A549 (cell line): ENCODE results near the gene MAP2K6. TPM values are rescaled to one million over a fixed set of nuclear protein-coding genes. Genes with fewer than 3 reads are reported as not detected.
"Not testable (repeated sequence)": the region's sequence is repeated elsewhere in the genome, so short reads cannot be mapped to it uniquely, and the experiment has no call there.

Source experiments
- ATAC-seq, 2 experiments: fragments of 200-7000 bp in 1 of 2; fragments of >200 bp in 1 of 2; cut with Nextera tagmentation in 1 of 2; cut with Tn5 transposase in 1 of 2; 3 replicates each; pipeline versions ENCODE4 v1.8.0 to v1.9.1; 2018 to 2020; ENCODE audit warnings: mild to moderate bottlenecking in 1 of 2, moderate library complexity in 1 of 2
- CTCF ChIA-PET: fragments of 300-600 bp; sonication (Branson Sonifier 250); formaldehyde crosslinking; extraction: SDS; loops from one replicate; lab custom pipeline; 2021; ENCODE audit warnings: antibody characterized with exemption, inconsistent platforms; lab: Yijun Ruan, JAX
- POLR2A ChIA-PET: fragments of 350-600 bp; formaldehyde crosslinking; extraction: SDS; loops from one replicate; lab custom pipeline; 2021; ENCODE audit warnings: antibody characterized with exemption, inconsistent platforms; lab: Yijun Ruan, JAX
- DNase-seq, 2 experiments: peaks; one replicate each; pipeline versions ENCODE4 v3.0.0 to v3.0.0-alpha.2; 2011 to 2016; ENCODE audit warnings: low read depth in 1 of 2, low spot score in 1 of 2
- FAIRE-seq: peaks from 2 replicates; lab custom pipeline; 2011; peaks lifted over from hg19 to GRCh38; lab: Jason Lieb, UNC
- H3K27ac ChIP-seq, 2 experiments: fragments of >200 bp; sonication (Bioruptor Twin); formaldehyde crosslinking; 3 replicates each; pipeline ENCODE4 v1.5.1; 2016 to 2017
- H3K4me1 ChIP-seq: fragments of >200 bp; sonication (Bioruptor Twin); formaldehyde crosslinking; 3 replicates; pipeline ENCODE4 v1.6.1; 2016
- H3K4me2 ChIP-seq: fragments of >200 bp; sonication (Bioruptor Twin); formaldehyde crosslinking; 3 replicates; pipeline ENCODE4 v1.6.1; 2016
- H3K4me3 ChIP-seq: fragments of >200 bp; sonication (Bioruptor Twin); formaldehyde crosslinking; 3 replicates; pipeline ENCODE4 v1.5.1; 2016
- H3K9me3 ChIP-seq: fragments of >200 bp; sonication (Bioruptor Twin); formaldehyde crosslinking; 3 replicates; pipeline ENCODE4 v1.6.1; 2016
- CEBPB ChIP-seq, 2 experiments: fragments of >200 bp in 1 of 2; sonication (Bioruptor Twin) in 1 of 2; formaldehyde crosslinking in 1 of 2; IDR thresholded peaks; 2 replicates each; pipeline ENCODE4 v1.6.1; 2012 to 2016
- CTCF ChIP-seq: fragments of >200 bp; sonication (Bioruptor Twin); formaldehyde crosslinking; IDR thresholded peaks from 3 replicates; pipeline ENCODE4 v1.5.1; 2016
- E2F6 ChIP-seq: IDR thresholded peaks from 2 replicates; pipeline ENCODE4 v1.6.1; 2012; ENCODE audit warnings: low read depth, borderline replicate concordance
- EP300 ChIP-seq, 2 experiments: fragments of >200 bp; sonication (Bioruptor Twin); formaldehyde crosslinking; IDR thresholded peaks; 2 replicates in 1 of 2; 3 replicates in 1 of 2; pipeline ENCODE4 v1.6.1; 2016 to 2017
- ESRRA ChIP-seq: fragments of 150-350 bp; IDR thresholded peaks from 2 replicates; pipeline ENCODE4 v1.6.1; 2014; ENCODE audit warnings: mild to moderate bottlenecking, low read length, borderline replicate concordance
- FOSL2 ChIP-seq, 2 experiments: fragments of 450-650 bp in 1 of 2; fragments of >200 bp in 1 of 2; sonication (Bioruptor Twin) in 1 of 2; formaldehyde crosslinking; IDR thresholded peaks; 2 replicates each; pipeline versions ENCODE4 v1.5.0 to v1.6.1; 2016 to 2020; ENCODE audit warnings: mild to moderate bottlenecking in 1 of 2, moderate library complexity in 1 of 2
- FOXS1 ChIP-seq: fragments of 250-450 bp; sonication (Bioruptor Pico); IDR thresholded peaks from 2 replicates; pipeline ENCODE4 v1.5.0; 2020; ENCODE audit warnings: mild to moderate bottlenecking, moderate library complexity
- GATA3 ChIP-seq: IDR thresholded peaks from 2 replicates; pipeline ENCODE4 v1.6.1; 2012; ENCODE audit warnings: borderline replicate concordance
- HDAC2 ChIP-seq: fragments of 200-600 bp; sonication (generic); IDR thresholded peaks from 2 replicates; pipeline ENCODE4 v1.6.1; 2016
- HOXB5 ChIP-seq: fragments of 250-450 bp; sonication (Bioruptor Pico); IDR thresholded peaks from 2 replicates; pipeline ENCODE4 v1.5.0; 2020; ENCODE audit warnings: mild to moderate bottlenecking, moderate library complexity
- KDM5A ChIP-seq: fragments of 200-600 bp; sonication (generic); IDR thresholded peaks from 2 replicates; pipeline ENCODE4 v1.6.1; 2016; ENCODE audit warnings: antibody characterized with exemption, mild to moderate bottlenecking
- MAFK ChIP-seq: fragments of 450-650 bp; IDR thresholded peaks from 2 replicates; pipeline ENCODE4 v1.6.1; 2014; ENCODE audit not compliant: partially characterized antibody
- MAZ ChIP-seq: fragments of 150-350 bp; IDR thresholded peaks from 2 replicates; pipeline ENCODE4 v1.6.1; 2014; ENCODE audit warnings: antibody characterized with exemption, low read depth, low read length, borderline replicate concordance
- NPAS2 ChIP-seq: fragments of 250-450 bp; sonication (Bioruptor Pico); IDR thresholded peaks from 2 replicates; pipeline ENCODE4 v1.8.0; 2022; ENCODE audit warnings: mild to moderate bottlenecking, moderate library complexity, borderline replicate concordance
- NR3C1 ChIP-seq: fragments of >200 bp; sonication (Bioruptor Twin); formaldehyde crosslinking; IDR thresholded peaks from 3 replicates; pipeline ENCODE4 v1.6.1; 2017
- PBX3 ChIP-seq: IDR thresholded peaks from 2 replicates; pipeline ENCODE4 v1.6.1; 2012
- POLR2A ChIP-seq: IDR thresholded peaks from 2 replicates; pipeline ENCODE4 v1.6.1; 2012; ENCODE audit warnings: mild to moderate bottlenecking, low read length
- RCOR1 ChIP-seq: fragments of 150-350 bp; IDR thresholded peaks from 2 replicates; pipeline ENCODE4 v1.6.1; 2014; ENCODE audit warnings: antibody characterized with exemption, low read length, low read depth
- RFX5 ChIP-seq: fragments of 450-650 bp; IDR thresholded peaks from 2 replicates; pipeline ENCODE4 v1.7.1; 2014; ENCODE audit warnings: antibody characterized with exemption, mild to moderate bottlenecking, moderate library complexity
- RNF2 ChIP-seq: fragments of 200-600 bp; sonication (generic); IDR thresholded peaks from 2 replicates; pipeline ENCODE4 v1.6.1; 2016; ENCODE audit warnings: low read depth, mild to moderate bottlenecking, antibody characterized with exemption, moderate library complexity, borderline replicate concordance
- SREBF2 ChIP-seq: fragments of 450-650 bp; IDR thresholded peaks from 2 replicates; pipeline ENCODE4 v1.6.1; 2014; ENCODE audit warnings: mild to moderate bottlenecking, moderate library complexity
- TFCP2L1 ChIP-seq: fragments of 250-450 bp; sonication (Bioruptor Pico); IDR thresholded peaks from 2 replicates; pipeline ENCODE4 v1.5.0; 2021; ENCODE audit warnings: mild to moderate bottlenecking
- TP53 ChIP-seq: fragments of 250-450 bp; sonication (Bioruptor Pico); IDR thresholded peaks from 2 replicates; pipeline ENCODE4 v1.5.0; 2021; ENCODE audit warnings: mild to moderate bottlenecking, moderate library complexity
- WGBS: methylation state at CpG from one replicate; pipeline ENCODE4 v1.1.6; 2017; ENCODE audit errors: missing lambda C conversion rate; 5-methylcytosine and 5-hydroxymethylcytosine counted together
- polyA plus RNA-seq, 4 experiments: library from polyadenylated mRNA; depleted of rRNA in 3 of 4; stranded (reverse); fragments of >200 nt; fragmentation: RNase III in 1 of 4; extraction: RNeasy Plus Mini Kit Qiagen cat#74134 plus additional on column Dnase treatment in 1 of 4; gene quantifications; 2 replicates in 3 of 4; 3 replicates in 1 of 4; pipeline ENCODE4 v1.2.3, GENCODE V29; 2011 to 2017
- TF ChIP-seq, protein P1 (sequence below): fragments of 450-650 bp; IDR thresholded peaks from 2 replicates; pipeline ENCODE4 v1.6.1; 2014; ENCODE audit warnings: antibody characterized with exemption
- TF ChIP-seq, protein P2 (sequence below): fragments of >200 bp; sonication (Bioruptor Twin); formaldehyde crosslinking; IDR thresholded peaks from 3 replicates; pipeline ENCODE4 v1.6.1; 2016
- TF ChIP-seq, protein P3 (sequence below): fragments of 250-450 bp; sonication (Bioruptor Pico); IDR thresholded peaks from 2 replicates; pipeline ENCODE4 v1.5.0; 2020; ENCODE audit warnings: low read depth, mild to moderate bottlenecking, moderate library complexity

Gene MAP2K6
- polyA plus RNA-seq, 2 of the 4 experiments (the other 2 are of a cell fraction) = 20.2 to 20.7 TPM

- no peaks in the 10 kb centered on the region for H3K9me3 ChIP-seq
Observed at GRCh38 chr17:69478916-69479315, 64.4 kb downstream of the MAP2K6 start.

DNA sequence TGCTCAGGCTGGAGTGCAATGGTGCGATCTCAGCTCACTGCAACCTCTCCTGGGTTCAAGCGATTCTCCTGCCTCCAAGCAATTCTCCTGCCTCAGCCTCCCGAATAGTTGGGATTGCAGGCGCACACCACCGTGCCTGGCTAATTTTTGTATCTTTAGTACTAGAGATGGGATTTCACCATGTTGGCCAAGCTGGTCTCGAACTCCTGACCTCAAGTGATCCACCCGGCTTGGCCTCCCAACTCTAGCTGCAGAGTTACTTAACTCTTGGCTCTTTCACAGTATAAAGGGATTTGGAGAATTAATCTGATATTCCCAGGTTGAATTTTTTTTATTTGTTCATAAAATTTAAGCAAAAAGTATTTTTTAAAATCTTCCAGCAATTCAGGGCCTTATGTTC lies 65.3 kb downstream of the MAP2K6 start:
- DNase-seq, POLR2A ChIA-PET, H3K4me3 ChIP-seq, H3K4me2 ChIP-seq, H3K4me1 ChIP-seq, FAIRE-seq, ATAC-seq, H3K9me3 ChIP-seq, H3K27ac ChIP-seq: not testable (repeated sequence)
- 90% methylated on average over 7 of the region's 7 CpGs for whole genome bisulfite sequencing
- CTCF ChIA-PET = interaction anchor here (0.6 to 1.9 kb wide), 4 partner anchors 15 to 786 kb away, joined by 4 to 9 read pairs (median 4); no protein-coding TSS in a partner anchor

More at GRCh38 chr17:69478916-69479315, 64.4 kb downstream of the MAP2K6 start:
- no peak overlapping the region for H3K4me3 ChIP-seq
- WGBS = 77% methylated on average over 4 of the region's 4 CpGs
- peaks cover 10% of the 10 kb centered on the region for H3K4me1 ChIP-seq
- ATAC-seq = no peak
- no peak overlapping the region for H3K4me2 ChIP-seq
- H3K27ac ChIP-seq = peak overlapping the region in 1 of 2 experiments; percentile 8; a peak in 1 of 6 replicates
- FAIRE-seq = no peak
- CTCF ChIA-PET = interaction anchor here (0.7 to 1.9 kb wide), 5 partner anchors 8 to 44 kb away, joined by 3 to 9 read pairs (median 5); no protein-coding TSS in a partner anchor
- POLR2A ChIA-PET = no interaction called here
- TF ChIP-seq, protein P1, sequence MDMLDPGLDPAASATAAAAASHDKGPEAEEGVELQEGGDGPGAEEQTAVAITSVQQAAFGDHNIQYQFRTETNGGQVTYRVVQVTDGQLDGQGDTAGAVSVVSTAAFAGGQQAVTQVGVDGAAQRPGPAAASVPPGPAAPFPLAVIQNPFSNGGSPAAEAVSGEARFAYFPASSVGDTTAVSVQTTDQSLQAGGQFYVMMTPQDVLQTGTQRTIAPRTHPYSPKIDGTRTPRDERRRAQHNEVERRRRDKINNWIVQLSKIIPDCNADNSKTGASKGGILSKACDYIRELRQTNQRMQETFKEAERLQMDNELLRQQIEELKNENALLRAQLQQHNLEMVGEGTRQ = no peak
- TF ChIP-seq HDAC2 (no peak), TP53 (CRISPR knock-in tag) (no peak), HOXB5 (CRISPR knock-in tag) (no peak), FOSL2 (IDR thresholded peaks at IDR 0.05) (no peak), FOSL2 (CRISPR knock-in tag; IDR thresholded peaks at IDR 0.05) (no peak), GATA3 (no peak), PBX3 (no peak), RFX5 (no peak), CTCF (no peak)
- DNase-seq = no peak

DNA sequence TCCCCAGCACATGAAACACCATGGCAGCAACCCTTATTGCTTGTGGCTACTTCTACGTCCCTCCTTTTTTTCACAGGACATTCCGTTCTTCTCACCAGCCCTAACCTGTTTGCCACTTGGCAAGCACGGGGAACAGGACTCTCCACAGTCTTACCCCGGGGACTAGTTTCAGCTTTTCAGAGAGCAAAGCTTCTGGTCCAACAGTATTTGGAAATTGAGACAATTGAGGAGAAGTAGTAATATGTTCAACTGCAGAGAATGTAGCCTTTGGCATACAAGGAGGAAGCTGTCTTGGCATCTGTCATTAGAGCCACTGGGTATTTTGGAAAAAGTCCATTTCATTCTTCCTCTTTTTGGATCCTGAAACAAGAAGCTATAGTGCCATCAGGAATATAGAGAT lies 65.7 kb downstream of the MAP2K6 start:
- CTCF ChIA-PET = interaction anchor here (0.6 to 1.5 kb wide), 5 partner anchors 13 to 785 kb away, joined by 3 to 5 read pairs (median 4); no protein-coding TSS in a partner anchor
- Histone ChIP-seq H3K27ac (no peak overlapping the region), H3K4me3 (no peak overlapping the region), H3K4me1 (no peaks in the 10 kb centered on the region)
- peak; percentile 49 for FAIRE-seq
- ATAC-seq = no peak
- TF ChIP-seq FOSL2 (IDR thresholded peaks at IDR 0.05) (no peak), FOSL2 (CRISPR knock-in tag; IDR thresholded peaks at IDR 0.05) (no peak), KDM5A (no peak), E2F6 (no peak), RFX5 (no peak), MAFK (no peak), ESRRA (no peak), POLR2A (no peak), EP300 (IDR thresholded peaks at IDR 0.05) (no peak), CEBPB (IDR thresholded peaks at IDR 0.05) (no peak), RNF2 (no peak), RCOR1 (no peak), TFCP2L1 (CRISPR knock-in tag) (no peak), MAZ (no peak), NPAS2 (CRISPR knock-in tag) (no peak), HDAC2 (no peak), SREBF2 (no peak), FOXS1 (CRISPR knock-in tag) (no peak), NR3C1 (no peak)
- TF ChIP-seq, protein P2, sequence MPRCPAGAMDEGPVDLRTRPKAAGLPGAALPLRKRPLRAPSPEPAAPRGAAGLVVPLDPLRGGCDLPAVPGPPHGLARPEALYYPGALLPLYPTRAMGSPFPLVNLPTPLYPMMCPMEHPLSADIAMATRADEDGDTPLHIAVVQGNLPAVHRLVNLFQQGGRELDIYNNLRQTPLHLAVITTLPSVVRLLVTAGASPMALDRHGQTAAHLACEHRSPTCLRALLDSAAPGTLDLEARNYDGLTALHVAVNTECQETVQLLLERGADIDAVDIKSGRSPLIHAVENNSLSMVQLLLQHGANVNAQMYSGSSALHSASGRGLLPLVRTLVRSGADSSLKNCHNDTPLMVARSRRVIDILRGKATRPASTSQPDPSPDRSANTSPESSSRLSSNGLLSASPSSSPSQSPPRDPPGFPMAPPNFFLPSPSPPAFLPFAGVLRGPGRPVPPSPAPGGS = no peak
- TF ChIP-seq, protein P3, sequence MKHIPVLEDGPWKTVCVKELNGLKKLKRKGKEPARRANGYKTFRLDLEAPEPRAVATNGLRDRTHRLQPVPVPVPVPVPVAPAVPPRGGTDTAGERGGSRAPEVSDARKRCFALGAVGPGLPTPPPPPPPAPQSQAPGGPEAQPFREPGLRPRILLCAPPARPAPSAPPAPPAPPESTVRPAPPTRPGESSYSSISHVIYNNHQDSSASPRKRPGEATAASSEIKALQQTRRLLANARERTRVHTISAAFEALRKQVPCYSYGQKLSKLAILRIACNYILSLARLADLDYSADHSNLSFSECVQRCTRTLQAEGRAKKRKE (CRISPR knock-in tag) = no peak
- TF ChIP-seq, all 56 proteins: peak for 0
- POLR2A ChIA-PET = interaction anchor here (0.6 kb wide), 1 partner anchor 78 kb away, joined by 3 read pairs; no protein-coding TSS in a partner anchor
- no peak for DNase-seq
- Histone ChIP-seq H3K4me2 (no peak overlapping the region), H3K9me3 (no peaks in the 10 kb centered on the region)
- WGBS = 79% methylated on average over 4 of the region's 4 CpGs
